HepG2 (cell line): ENCODE data around the gene SHC1. TPM values are rescaled to one million over a fixed set of nuclear protein-coding genes. Genes with fewer than 3 reads are reported as not detected.

Source experiments
- ATAC-seq: fragments of 200-7000 bp; cut with Tn5 transposase; 3 replicates; pipeline ENCODE4 v1.9.1; 2020; ENCODE audit warnings: mild to moderate bottlenecking, moderate library complexity
- BruUV-seq: library from RNA; stranded (reverse); fragments of 400-500 nt; replicated peaks from 2 replicates; lab custom pipeline; 2021; lab: Mats Ljungman, UMichigan
- CTCF ChIA-PET: fragments of 300-600 bp; formaldehyde crosslinking; extraction: SDS; loops from one replicate; lab custom pipeline; 2021; ENCODE audit warnings: low total read pairs, inconsistent platforms, low intra/inter-chr PET ratio; lab: Yijun Ruan, JAX
- POLR2A ChIA-PET: fragments of 350-600 bp; sonication (Branson Sonifier 250); formaldehyde crosslinking; loops from one replicate; lab custom pipeline; 2020; ENCODE audit warnings: antibody characterized with exemption, inconsistent platforms; lab: Yijun Ruan, JAX
- DNase-seq: peaks from one replicate; pipeline ENCODE4 v3.0.0-alpha.2; 2015; ENCODE audit warnings: low spot score
- FAIRE-seq: peaks from 3 replicates; lab custom pipeline; 2011; peaks lifted over from hg19 to GRCh38; lab: Jason Lieb, UNC
- H2AFZ ChIP-seq: one replicate; pipeline ENCODE4 v1.6.1; 2011; ENCODE audit warnings: low read length, inconsistent platforms
- H3K27ac ChIP-seq: fragments of 300-600 bp; 3 replicates; pipeline ENCODE4 v1.8.0; 2011; ENCODE audit warnings: mixed run types, mild to moderate bottlenecking, mixed read lengths, low read length, inconsistent platforms; ENCODE audit not compliant: insufficient read depth; ENCODE audit errors: extremely low read length
- H3K27me3 ChIP-seq, 2 experiments: fragments of 200-600 bp in 1 of 2; 2 replicates in 1 of 2; 3 replicates in 1 of 2; pipeline versions ENCODE4 v1.6.0 to v1.8.0; 2011; ENCODE audit warnings: low read length in 2 of 2, mild to moderate bottlenecking in 2 of 2, moderate library complexity in 2 of 2, inconsistent platforms in 1 of 2; ENCODE audit not compliant: insufficient read depth in 2 of 2, control insufficient read depth in 1 of 2
- H3K36me3 ChIP-seq, 2 experiments: fragments of 200-600 bp in 1 of 2; replicated peaks in 1 of 2; 2 replicates in 1 of 2; 3 replicates in 1 of 2; pipeline versions ENCODE4 v1.5.1 to v1.8.0; 2011; ENCODE audit warnings: low read length in 2 of 2, inconsistent platforms in 1 of 2; ENCODE audit not compliant: insufficient read depth in 2 of 2, control insufficient read depth in 1 of 2
- H3K4me1 ChIP-seq: 2 replicates; pipeline ENCODE4 v1.5.1; 2012; ENCODE audit warnings: low read length, inconsistent platforms; ENCODE audit not compliant: insufficient read depth
- H3K4me2 ChIP-seq: 2 replicates; pipeline ENCODE4 v1.6.0; 2011; ENCODE audit warnings: low read depth, low read length, inconsistent platforms
- H3K4me3 ChIP-seq, 3 experiments: fragments of 200-600 bp in 1 of 3; sonication (generic), shearing (Covaris generic) in 1 of 3; replicated peaks in 1 of 3; 2 replicates each; pipeline ENCODE4 v1.5.1; 2011 to 2016; ENCODE audit warnings: low read length in 3 of 3, inconsistent platforms in 2 of 3, low read depth in 2 of 3, mild to moderate bottlenecking in 2 of 3, control low read depth in 1 of 3, mixed read lengths in 1 of 3; ENCODE audit not compliant: insufficient read depth in 1 of 3
- H3K79me2 ChIP-seq: one replicate; pipeline ENCODE4 v1.6.1; 2011; ENCODE audit warnings: low read length, inconsistent platforms; ENCODE audit not compliant: insufficient read depth
- H3K9ac ChIP-seq: 2 replicates; pipeline ENCODE4 v1.6.0; 2011; ENCODE audit warnings: mild to moderate bottlenecking, low read depth, low read length, inconsistent platforms; ENCODE audit not compliant: insufficient read depth
- H3K9me3 ChIP-seq: 2 replicates; pipeline ENCODE4 v1.5.1; 2012; ENCODE audit warnings: mild to moderate bottlenecking, low read length
- H4K20me1 ChIP-seq: 2 replicates; pipeline ENCODE4 v1.6.0; 2011; ENCODE audit warnings: inconsistent platforms, mild to moderate bottlenecking, low read length, moderate library complexity; ENCODE audit not compliant: insufficient read depth
- NFE2 ChIP-seq: sonication (generic); formaldehyde crosslinking; IDR thresholded peaks from 2 replicates; pipeline ENCODE4 v1.4.0; 2020; ENCODE audit warnings: missing genetic modification reagents
- NR2F6 ChIP-seq, 2 experiments: IDR thresholded peaks; 2 replicates each; pipeline ENCODE4 v1.6.1; 2016; ENCODE audit warnings: antibody characterized with exemption in 1 of 2, mild to moderate bottlenecking in 1 of 2
- RAD21 ChIP-seq: fragments of 450-650 bp; formaldehyde crosslinking; IDR thresholded peaks from 2 replicates; pipeline ENCODE4 v1.5.0; 2020; ENCODE audit warnings: mild to moderate bottlenecking
- SMC3 ChIP-seq: IDR thresholded peaks from 2 replicates; pipeline ENCODE4 v1.6.1; 2011; ENCODE audit warnings: low read length, improper control_type of control experiment
- STAG1 ChIP-seq: sonication (generic); formaldehyde crosslinking; IDR thresholded peaks from 2 replicates; pipeline ENCODE4 v1.4.0; 2020; ENCODE audit warnings: missing genetic modification reagents
- ZNF329 ChIP-seq: sonication (generic); formaldehyde crosslinking; IDR thresholded peaks from 2 replicates; pipeline ENCODE4 v1.9.0; 2021; ENCODE audit warnings: low read depth, mild to moderate bottlenecking, missing genetic modification reagents
- ZNF883 ChIP-seq: sonication (generic); formaldehyde crosslinking; IDR thresholded peaks from 2 replicates; pipeline ENCODE4 v1.5.1; 2020; ENCODE audit warnings: mild to moderate bottlenecking, missing genetic modification reagents; ENCODE audit errors: not compliant biosample characterization
- WGBS: methylation state at CpG from one replicate; pipeline ENCODE4 v1.1.6; 2017; ENCODE audit warnings: low lambda C conversion rate; 5-methylcytosine and 5-hydroxymethylcytosine counted together
- in situ Hi-C: cut with HindIII; loops from 2 replicates; pipeline ENCODE4 v1.10.0; 2017; ENCODE audit warnings: low pct_unique_long_range_greater_than_20kb; ENCODE audit not compliant: extremely low pct_ligation_motif_present
- intact Hi-C: fragments of 100-400 bp; cut with micrococcal nuclease; formaldehyde crosslinking; loops from one replicate; pipeline ENCODE4 v1.10.0; 2022; ENCODE audit not compliant: unreplicated experiment
- polyA plus RNA-seq, 8 experiments: library from polyadenylated mRNA; depleted of rRNA in 3 of 8; stranded (reverse) in 7 of 8; unstranded in 1 of 8; fragments of >200 nt; fragmentation: Illumina TruSeq in 4 of 8; extraction: Trizol in 4 of 8; gene quantifications; 2 replicates each; pipeline versions ENCODE4 v1.2.1 to v1.2.3, GENCODE V29; 2011 to 2016; ENCODE audit warnings: low read depth in 4 of 8, missing spikeins in 1 of 8, mixed read lengths in 1 of 8; ENCODE audit not compliant: insufficient read depth in 1 of 8
- total RNA-seq, 5 experiments: library from RNA; depleted of rRNA; stranded (reverse); fragments of >200 nt; fragmentation: Illumina TruSeq; extraction: Trizol; gene quantifications; 2 replicates each; pipeline ENCODE4 v1.2.3, GENCODE V29; 2016; ENCODE audit warnings: low read depth in 1 of 5
- TF ChIP-seq, protein P1 (sequence below): sonication (generic); formaldehyde crosslinking; IDR thresholded peaks from 2 replicates; pipeline ENCODE4 v1.5.0; 2020; ENCODE audit warnings: mild to moderate bottlenecking, missing genetic modification reagents, moderate library complexity

Gene SHC1
- total and polyA plus RNA-seq, 2 of the 13 experiments (the other 11 are each of a cell fraction or from before 2014, with no cell fraction given): 52.0 to 137 TPM

DNA sequence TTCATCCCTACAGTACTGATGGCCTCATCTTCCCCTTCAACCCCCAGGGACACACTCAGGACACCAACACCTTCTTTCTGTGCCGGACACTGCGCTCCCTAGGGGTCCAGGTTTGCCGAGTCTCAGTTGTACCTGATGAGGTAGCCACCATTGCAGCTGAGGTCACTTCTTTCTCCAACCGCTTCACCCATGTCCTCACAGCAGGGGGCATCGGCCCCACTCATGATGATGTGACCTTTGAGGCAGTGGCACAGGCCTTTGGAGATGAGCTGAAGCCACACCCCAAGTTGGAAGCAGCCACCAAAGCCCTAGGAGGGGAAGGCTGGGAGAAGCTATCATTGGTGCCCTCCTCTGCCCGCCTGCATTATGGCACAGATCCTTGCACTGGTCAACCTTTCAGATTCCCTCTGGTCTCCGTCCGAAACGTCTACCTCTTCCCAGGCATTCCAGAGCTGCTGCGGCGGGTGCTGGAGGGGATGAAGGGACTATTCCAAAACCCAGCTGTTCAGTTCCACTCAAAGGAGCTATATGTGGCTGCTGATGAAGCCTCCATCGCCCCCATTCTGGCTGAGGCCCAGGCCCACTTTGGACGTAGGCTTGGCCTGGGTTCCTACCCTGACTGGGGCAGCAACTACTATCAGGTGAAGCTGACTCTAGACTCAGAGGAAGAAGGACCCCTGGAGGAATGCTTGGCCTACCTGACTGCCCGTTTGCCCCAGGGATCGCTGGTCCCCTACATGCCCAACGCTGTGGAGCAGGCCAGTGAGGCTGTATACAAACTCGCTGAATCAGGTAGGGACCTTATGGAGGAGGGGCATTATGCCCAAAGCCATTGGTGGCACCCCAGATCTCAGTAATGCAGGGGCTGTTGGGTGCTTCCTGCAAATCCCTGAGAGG, 17.8 kb upstream of the SHC1 start:
- H3K9ac ChIP-seq: no peak overlapping the region
- H3K79me2 ChIP-seq: peaks cover 14% of the 10 kb centered on the region
- no peak overlapping the region for H3K27ac ChIP-seq
- ATAC-seq (no peak; the same call in 2 of the 3 replicates), DNase-seq (no peak), FAIRE-seq (no peak)
- in situ Hi-C loops: no loop called here
- ChIA-PET CTCF (interaction anchor here (2.1 kb wide), 1 partner anchor 29 kb away, joined by 13 read pairs; no protein-coding TSS in a partner anchor), POLR2A (interaction anchor here (0.7 to 2.1 kb wide), 10 partner anchors 12 to 75 kb away, joined by 3 to 9 read pairs (median 6); partner anchors contain the start of genes EFNA4, PBXIP1 and SHC1)
- peak; percentile 7 for TF ChIP-seq ZNF883 (CRISPR knock-in tag)
- TF ChIP-seq, protein P1, sequence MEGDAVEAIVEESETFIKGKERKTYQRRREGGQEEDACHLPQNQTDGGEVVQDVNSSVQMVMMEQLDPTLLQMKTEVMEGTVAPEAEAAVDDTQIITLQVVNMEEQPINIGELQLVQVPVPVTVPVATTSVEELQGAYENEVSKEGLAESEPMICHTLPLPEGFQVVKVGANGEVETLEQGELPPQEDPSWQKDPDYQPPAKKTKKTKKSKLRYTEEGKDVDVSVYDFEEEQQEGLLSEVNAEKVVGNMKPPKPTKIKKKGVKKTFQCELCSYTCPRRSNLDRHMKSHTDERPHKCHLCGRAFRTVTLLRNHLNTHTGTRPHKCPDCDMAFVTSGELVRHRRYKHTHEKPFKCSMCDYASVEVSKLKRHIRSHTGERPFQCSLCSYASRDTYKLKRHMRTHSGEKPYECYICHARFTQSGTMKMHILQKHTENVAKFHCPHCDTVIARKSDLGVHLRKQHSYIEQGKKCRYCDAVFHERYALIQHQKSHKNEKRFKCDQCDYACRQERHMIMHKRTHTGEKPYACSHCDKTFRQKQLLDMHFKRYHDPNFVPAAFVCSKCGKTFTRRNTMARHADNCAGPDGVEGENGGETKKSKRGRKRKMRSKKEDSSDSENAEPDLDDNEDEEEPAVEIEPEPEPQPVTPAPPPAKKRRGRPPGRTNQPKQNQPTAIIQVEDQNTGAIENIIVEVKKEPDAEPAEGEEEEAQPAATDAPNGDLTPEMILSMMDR: peak; percentile 62
- TF ChIP-seq NR2F6 (IDR thresholded peaks at IDR 0.05): no peak
- peak; percentile 51; the same call in 1 of the 2 replicates for TF ChIP-seq NR2F6 (CRISPR knock-in tag; IDR thresholded peaks at IDR 0.05)
- TF ChIP-seq STAG1: peak; percentile 46
- TF ChIP-seq SMC3: peak; percentile 42; the same call in 1 of the 2 replicates
- TF ChIP-seq RAD21 (CRISPR knock-in tag): peak; percentile 20; the same call in 1 of the 2 replicates
- no peak for TF ChIP-seq ZNF329 (CRISPR knock-in tag)
- TF ChIP-seq NFE2 (CRISPR knock-in tag): no peak
- no peaks in the 10 kb centered on the region for H3K9me3 ChIP-seq
- no peaks in the 10 kb centered on the region for H4K20me1 ChIP-seq
- peaks cover 5 to 18% of the 10 kb centered on the region in 2 experiments; a peak in 2 of 5 replicates for H3K36me3 ChIP-seq
- no peak overlapping the region for H2AFZ ChIP-seq
- H3K4me1 ChIP-seq: peaks cover 38% of the 10 kb centered on the region
- no peak overlapping the region for H3K4me2 ChIP-seq
- H3K4me3 ChIP-seq: no peak overlapping the region
- intact Hi-C loops: no loop called here
- BruUV-seq: no TSS peak
- WGBS: 93% methylated on average over 12 of the region's 17 CpGs
- no peaks in the 10 kb centered on the region for H3K27me3 ChIP-seq
